ENCODE measurements around the gene CFB. TPM values are rescaled to one million over a fixed set of nuclear protein-coding genes. Genes with fewer than 3 reads are reported as not detected.
A peak's percentile ranks its signal among the peaks of the same experiment; 100 is the strongest.

Gene CFB
- polyA plus RNA-seq, 1 of the 3 experiments (the other 2 are of a cell fraction), result 42.1 TPM

DNA sequence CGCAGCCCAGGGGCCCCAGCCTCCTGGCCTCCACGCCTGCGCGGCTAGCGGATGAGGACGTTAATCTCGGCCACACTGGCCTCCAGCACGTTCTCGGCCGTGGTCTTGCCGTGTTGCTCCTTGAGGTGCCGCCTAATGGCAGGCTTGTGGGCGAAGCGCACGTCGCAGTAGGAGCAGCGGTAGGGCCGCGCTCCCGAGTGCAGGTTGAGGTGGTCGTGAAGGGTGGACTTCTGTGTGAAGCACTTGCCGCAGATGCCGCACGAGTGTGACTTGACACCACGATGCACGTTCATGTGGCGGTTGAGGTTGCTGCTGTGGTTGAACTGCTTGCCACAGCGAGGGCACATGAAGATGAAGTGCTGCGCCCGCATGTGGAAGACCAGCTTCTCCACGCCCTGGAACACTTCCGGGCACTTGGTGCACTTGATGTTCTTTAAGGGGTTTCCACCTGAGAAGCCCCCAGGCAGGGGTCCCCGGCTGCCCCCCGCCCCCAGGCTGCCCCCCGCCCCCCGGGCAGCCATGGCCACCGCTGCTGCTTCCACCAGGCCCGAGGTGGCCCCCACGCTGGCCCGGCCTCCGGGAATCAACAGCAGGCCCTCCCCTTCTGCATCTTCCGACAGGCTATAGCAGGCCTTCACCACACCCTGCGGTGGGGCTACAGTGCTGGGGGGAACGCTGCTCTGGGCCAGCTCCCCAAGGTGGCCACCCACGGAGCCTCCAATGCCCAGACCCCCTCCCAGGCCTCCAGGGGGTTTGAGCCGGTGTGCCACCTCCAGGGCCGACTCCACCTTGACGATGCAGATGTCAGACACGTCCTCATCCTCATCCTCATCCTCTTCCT, 45.8 kb upstream of the CFB start:
- peaks cover 13% of the 10 kb centered on the region for H3F3A ChIP-seq (replicated peaks; ENCODE audit: insufficient read depth)
- WGBS (ENCODE audit: low lambda C conversion rate), result 90% methylated on average over 26 of the region's 49 CpGs
- no peaks in the 10 kb centered on the region for H3K9me2 ChIP-seq
- ChIA-PET CTCF (interaction anchor here (1.2 to 1.8 kb wide), 2 partner anchors 52 to 1222 kb away, joined by 3 to 6 read pairs; no protein-coding TSS in a partner anchor), POLR2A (no interaction called here)
- H3K4me1 ChIP-seq (ENCODE audit: control insufficient read depth in 1 of 2, insufficient read depth in 2 of 2, low read depth in 1 of 2, low read length in 1 of 2), result peaks cover 5 to 40% of the 10 kb centered on the region in 2 experiments
- TF ChIP-seq GATA2 (CRISPR knock-in tag; IDR thresholded peaks at IDR 0.05) (no peak), YY1 (IDR thresholded peaks at IDR 0.05; ENCODE audit: low read depth) (no peak), POLR2AphosphoS5 (IDR thresholded peaks at IDR 0.05; ENCODE audit: low read depth, low read length) (no peak), FOXJ3 (CRISPR knock-in tag; IDR thresholded peaks at IDR 0.05) (no peak), CHD2 (IDR thresholded peaks at IDR 0.05; ENCODE audit: low read length, partially characterized antibody) (no peak), TAF1 (IDR thresholded peaks at IDR 0.05; ENCODE audit: borderline replicate concordance, low read depth, low read length) (no peak), ELF1 (IDR thresholded peaks at IDR 0.05) (no peak), SIN3A (IDR thresholded peaks at IDR 0.05; ENCODE audit: borderline replicate concordance, low read depth, low read length) (no peak)
- TF ChIP-seq, protein P1, sequence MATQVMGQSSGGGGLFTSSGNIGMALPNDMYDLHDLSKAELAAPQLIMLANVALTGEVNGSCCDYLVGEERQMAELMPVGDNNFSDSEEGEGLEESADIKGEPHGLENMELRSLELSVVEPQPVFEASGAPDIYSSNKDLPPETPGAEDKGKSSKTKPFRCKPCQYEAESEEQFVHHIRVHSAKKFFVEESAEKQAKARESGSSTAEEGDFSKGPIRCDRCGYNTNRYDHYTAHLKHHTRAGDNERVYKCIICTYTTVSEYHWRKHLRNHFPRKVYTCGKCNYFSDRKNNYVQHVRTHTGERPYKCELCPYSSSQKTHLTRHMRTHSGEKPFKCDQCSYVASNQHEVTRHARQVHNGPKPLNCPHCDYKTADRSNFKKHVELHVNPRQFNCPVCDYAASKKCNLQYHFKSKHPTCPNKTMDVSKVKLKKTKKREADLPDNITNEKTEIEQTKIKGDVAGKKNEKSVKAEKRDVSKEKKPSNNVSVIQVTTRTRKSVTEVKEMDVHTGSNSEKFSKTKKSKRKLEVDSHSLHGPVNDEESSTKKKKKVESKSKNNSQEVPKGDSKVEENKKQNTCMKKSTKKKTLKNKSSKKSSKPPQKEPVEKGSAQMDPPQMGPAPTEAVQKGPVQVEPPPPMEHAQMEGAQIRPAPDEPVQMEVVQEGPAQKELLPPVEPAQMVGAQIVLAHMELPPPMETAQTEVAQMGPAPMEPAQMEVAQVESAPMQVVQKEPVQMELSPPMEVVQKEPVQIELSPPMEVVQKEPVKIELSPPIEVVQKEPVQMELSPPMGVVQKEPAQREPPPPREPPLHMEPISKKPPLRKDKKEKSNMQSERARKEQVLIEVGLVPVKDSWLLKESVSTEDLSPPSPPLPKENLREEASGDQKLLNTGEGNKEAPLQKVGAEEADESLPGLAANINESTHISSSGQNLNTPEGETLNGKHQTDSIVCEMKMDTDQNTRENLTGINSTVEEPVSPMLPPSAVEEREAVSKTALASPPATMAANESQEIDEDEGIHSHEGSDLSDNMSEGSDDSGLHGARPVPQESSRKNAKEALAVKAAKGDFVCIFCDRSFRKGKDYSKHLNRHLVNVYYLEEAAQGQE (IDR thresholded peaks at IDR 0.05; ENCODE audit: low read depth, low read length), result no peak
- TF ChIP-seq, protein P2, sequence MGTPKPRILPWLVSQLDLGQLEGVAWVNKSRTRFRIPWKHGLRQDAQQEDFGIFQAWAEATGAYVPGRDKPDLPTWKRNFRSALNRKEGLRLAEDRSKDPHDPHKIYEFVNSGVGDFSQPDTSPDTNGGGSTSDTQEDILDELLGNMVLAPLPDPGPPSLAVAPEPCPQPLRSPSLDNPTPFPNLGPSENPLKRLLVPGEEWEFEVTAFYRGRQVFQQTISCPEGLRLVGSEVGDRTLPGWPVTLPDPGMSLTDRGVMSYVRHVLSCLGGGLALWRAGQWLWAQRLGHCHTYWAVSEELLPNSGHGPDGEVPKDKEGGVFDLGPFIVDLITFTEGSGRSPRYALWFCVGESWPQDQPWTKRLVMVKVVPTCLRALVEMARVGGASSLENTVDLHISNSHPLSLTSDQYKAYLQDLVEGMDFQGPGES (IDR thresholded peaks at IDR 0.05; ENCODE audit: low read depth, low read length), result no peak
- H3K79me2 ChIP-seq (ENCODE audit: insufficient read depth), result peaks cover 20% of the 10 kb centered on the region; the same call in 1 of the 2 replicates
- no peak for DNase-seq
- H4K20me1 ChIP-seq (ENCODE audit: insufficient read depth), result no peaks in the 10 kb centered on the region
- peak overlapping the region; percentile 91; the same call in 1 of the 2 replicates for H3K4me2 ChIP-seq
- no peaks in the 10 kb centered on the region for H3K27me3 ChIP-seq (ENCODE audit: insufficient read depth)
- H2AFZ ChIP-seq (ENCODE audit: low read depth), result no peak overlapping the region
- peaks cover 8 to 9% of the 10 kb centered on the region in 2 experiments for H3K36me3 ChIP-seq (replicated peaks in 1 of 2; ENCODE audit: control insufficient read depth in 1 of 2, insufficient read depth in 2 of 2, low read length in 1 of 2)
- H3K9me3 ChIP-seq, result no peaks in the 10 kb centered on the region
- H3K9ac ChIP-seq, result no peak overlapping the region
- H3K27ac ChIP-seq (ENCODE audit: low read depth in 2 of 2, low read length in 1 of 2), result no peak overlapping the region; a peak in 1 of 4 replicates
- H3K4me3 ChIP-seq (ENCODE audit: low read depth in 2 of 2, low read length in 1 of 2), result no peak overlapping the region
